ENCODE results near the gene CSGALNACT2.

CSGALNACT2 gene

DNA sequence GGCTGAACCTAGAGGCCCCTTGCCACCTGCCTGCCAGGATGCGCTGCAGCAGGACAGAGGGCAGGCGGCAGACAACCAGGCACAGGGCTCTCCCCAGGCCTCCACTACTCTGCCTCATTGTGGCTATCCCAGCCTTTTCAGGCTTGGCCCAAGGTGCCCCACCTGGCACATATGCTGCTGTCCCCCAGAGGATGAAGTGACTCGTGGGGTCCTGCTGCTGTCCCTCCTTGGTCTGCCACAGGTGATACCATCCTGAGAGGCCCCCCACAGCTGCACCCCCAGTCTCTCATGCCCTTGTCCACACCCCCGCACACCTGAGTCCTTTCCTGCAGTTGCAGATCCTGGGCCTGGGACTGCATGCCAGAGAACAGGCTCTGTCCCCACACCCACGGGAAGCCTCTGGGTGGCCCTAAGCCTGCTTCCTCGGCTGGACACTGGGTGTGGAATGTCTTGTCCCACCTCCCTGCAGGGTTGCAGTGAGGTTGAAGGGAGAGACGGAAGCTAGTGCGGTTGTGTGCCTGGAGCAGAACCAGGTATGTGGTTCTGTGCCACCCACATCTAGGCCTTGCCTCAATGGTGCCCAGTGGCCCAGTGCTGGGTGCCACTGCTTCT lies 73.3 kb downstream of the CSGALNACT2 start:
- Histone ChIP-seq H3K4me2 (no peak overlapping the region), H3K4me3 (IDR thresholded peaks at IDR 0.05; ENCODE audit: insufficient read depth, low read depth, low read length) (no peak overlapping the region), H3K36me3 (ENCODE audit: insufficient read depth) (no peaks in the 10 kb centered on the region), H2AFZ (ENCODE audit: low read depth) (no peak overlapping the region), H3K27me3 (ENCODE audit: insufficient read depth, low read depth) (no peaks in the 10 kb centered on the region), H4K20me1 (ENCODE audit: insufficient read depth) (no peaks in the 10 kb centered on the region), H3K79me2 (ENCODE audit: insufficient read depth, low read depth) (no peaks in the 10 kb centered on the region), H3K9ac (no peak overlapping the region), H3K4me1 (ENCODE audit: low read depth, poor library complexity, severe bottlenecking) (no peaks in the 10 kb centered on the region), H3K27ac (no peak overlapping the region)
- TF ChIP-seq, protein P1, sequence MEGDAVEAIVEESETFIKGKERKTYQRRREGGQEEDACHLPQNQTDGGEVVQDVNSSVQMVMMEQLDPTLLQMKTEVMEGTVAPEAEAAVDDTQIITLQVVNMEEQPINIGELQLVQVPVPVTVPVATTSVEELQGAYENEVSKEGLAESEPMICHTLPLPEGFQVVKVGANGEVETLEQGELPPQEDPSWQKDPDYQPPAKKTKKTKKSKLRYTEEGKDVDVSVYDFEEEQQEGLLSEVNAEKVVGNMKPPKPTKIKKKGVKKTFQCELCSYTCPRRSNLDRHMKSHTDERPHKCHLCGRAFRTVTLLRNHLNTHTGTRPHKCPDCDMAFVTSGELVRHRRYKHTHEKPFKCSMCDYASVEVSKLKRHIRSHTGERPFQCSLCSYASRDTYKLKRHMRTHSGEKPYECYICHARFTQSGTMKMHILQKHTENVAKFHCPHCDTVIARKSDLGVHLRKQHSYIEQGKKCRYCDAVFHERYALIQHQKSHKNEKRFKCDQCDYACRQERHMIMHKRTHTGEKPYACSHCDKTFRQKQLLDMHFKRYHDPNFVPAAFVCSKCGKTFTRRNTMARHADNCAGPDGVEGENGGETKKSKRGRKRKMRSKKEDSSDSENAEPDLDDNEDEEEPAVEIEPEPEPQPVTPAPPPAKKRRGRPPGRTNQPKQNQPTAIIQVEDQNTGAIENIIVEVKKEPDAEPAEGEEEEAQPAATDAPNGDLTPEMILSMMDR (conservative IDR thresholded peaks at IDR 0.05; ENCODE audit: low read depth, low read length), result no peak

DNA sequence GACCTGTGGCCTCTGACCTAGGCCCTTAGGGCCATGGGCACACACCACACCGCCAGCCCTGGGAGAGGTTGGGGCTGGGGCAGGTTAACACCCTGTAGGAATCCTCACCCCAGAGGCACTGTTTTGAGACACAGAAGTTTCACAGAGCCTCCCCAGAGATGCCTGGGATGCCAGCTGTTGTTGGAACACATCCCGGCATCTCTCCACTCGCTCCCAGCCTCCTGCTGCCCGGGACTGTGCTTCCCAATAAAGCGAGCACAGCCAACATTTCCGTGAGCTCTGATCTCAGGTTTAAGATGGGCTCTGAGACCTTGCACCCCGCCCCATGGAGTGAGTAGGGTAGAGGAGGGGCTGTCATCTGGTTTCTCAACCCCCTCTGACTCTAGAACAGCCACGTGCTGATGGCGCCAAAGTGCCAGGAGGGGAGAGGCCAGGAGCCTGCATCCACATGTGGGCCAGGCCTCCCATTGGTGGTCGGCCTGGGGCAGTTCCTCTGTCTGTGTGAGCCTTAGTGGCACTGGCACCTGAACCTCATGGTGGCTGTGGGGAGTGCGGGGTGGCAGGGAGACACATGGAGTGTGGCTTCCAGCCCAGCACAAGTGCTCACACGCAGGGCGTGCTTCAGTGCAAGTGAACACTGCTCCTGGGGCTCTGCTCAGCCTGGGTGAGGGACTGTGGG lies 73.9 kb downstream of the CSGALNACT2 start:
- TF ChIP-seq, protein P1 (conservative IDR thresholded peaks at IDR 0.05; ENCODE audit: low read depth, low read length), result no peak
- H3K27me3 ChIP-seq (ENCODE audit: insufficient read depth, low read depth), result no peaks in the 10 kb centered on the region
- no peaks in the 10 kb centered on the region for H3K79me2 ChIP-seq (ENCODE audit: insufficient read depth, low read depth)
- no peaks in the 10 kb centered on the region for H3K4me1 ChIP-seq (ENCODE audit: low read depth, poor library complexity, severe bottlenecking)
- H2AFZ ChIP-seq (ENCODE audit: low read depth), result no peak overlapping the region
- no peak overlapping the region for H3K27ac ChIP-seq
- H3K9ac ChIP-seq, result no peak overlapping the region
- no peak overlapping the region for H3K4me3 ChIP-seq (IDR thresholded peaks at IDR 0.05; ENCODE audit: insufficient read depth, low read depth, low read length)
- no peaks in the 10 kb centered on the region for H3K36me3 ChIP-seq (ENCODE audit: insufficient read depth)
- H3K4me2 ChIP-seq, result no peak overlapping the region
- no peaks in the 10 kb centered on the region for H4K20me1 ChIP-seq (ENCODE audit: insufficient read depth)

DNA sequence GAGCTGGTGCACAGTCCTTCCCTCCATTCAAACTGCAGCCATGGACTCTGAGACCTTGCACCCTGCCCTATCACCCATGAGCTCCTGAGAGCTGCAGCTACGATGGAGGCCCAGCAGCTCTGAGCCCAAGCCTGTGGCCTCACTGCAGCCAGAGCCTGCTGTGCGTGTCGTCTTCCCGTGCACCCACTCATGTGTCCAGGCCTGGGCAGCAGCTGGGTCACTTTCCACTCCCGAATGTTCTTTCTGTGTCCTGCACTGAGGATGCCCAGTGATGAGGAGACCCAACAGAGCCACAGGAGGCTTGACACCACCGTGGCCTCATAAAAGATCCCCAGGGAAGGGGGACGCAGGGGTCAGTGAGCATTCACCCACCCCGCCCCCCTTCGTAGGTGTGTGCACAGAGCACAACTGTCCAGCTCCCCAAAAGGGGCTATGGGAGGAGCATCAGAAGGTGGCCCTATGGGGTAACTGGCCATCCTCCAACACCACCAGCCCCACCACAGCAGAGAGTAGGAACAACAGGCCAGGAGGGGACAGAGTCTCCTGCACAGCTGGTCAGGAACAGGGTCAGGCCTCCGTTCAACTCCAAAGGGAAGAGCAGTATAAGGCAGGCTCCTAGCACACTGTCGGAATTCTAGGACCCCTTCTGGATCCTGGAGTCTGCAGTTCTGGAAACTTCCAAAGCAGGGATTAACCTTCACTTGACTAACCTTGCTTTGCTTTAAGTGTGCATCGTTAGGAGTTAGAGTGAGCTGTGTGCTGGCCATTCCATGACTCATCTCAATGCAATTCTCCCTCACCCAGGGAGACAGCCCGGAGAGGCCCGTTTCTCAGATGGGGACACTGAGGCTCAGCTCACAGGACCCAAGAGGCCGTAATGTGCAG lies 76.1 kb downstream of the CSGALNACT2 start:
- Histone ChIP-seq H3K27me3 (ENCODE audit: insufficient read depth, low read depth) (no peaks in the 10 kb centered on the region), H3K4me1 (ENCODE audit: low read depth, poor library complexity, severe bottlenecking) (no peaks in the 10 kb centered on the region), H3K4me3 (IDR thresholded peaks at IDR 0.05; ENCODE audit: insufficient read depth, low read depth, low read length) (no peak overlapping the region), H3K4me2 (no peak overlapping the region), H3K9ac (no peak overlapping the region), H2AFZ (ENCODE audit: low read depth) (no peak overlapping the region), H3K36me3 (ENCODE audit: insufficient read depth) (no peaks in the 10 kb centered on the region), H3K79me2 (ENCODE audit: insufficient read depth, low read depth) (no peaks in the 10 kb centered on the region), H3K27ac (no peak overlapping the region), H4K20me1 (ENCODE audit: insufficient read depth) (no peaks in the 10 kb centered on the region)
- TF ChIP-seq, protein P1 (conservative IDR thresholded peaks at IDR 0.05; ENCODE audit: low read depth, low read length), result no peak

DNA sequence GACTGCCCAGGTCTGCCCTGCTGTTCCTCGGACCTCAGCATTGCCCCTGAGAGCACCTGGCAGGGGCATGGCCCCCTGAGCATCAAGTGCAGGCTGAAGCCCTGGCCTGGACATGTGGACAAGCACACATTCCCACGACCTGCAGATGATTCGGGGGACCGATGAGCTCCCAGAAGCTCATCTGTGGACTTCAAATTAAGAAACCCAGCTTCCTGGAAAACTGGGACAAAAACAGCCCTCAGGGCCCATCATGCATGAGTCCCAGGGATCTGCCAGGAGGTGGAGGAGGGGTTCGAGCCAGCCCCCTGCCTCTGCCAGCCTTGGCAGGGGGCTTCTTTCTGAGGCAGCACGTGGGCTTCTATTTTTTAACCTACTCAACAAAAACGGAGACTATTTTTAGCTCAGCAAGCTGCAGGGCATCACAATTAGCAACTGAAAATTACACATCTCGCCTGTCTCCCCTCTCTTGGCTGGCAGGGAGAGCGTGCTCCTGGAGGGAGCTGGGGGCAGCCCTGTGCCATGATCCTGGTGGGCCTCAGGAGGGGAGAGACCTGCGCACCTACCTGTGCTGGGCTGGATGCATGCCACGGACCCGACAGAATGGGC lies 76.8 kb downstream of the CSGALNACT2 start:
- Histone ChIP-seq H2AFZ (ENCODE audit: low read depth) (no peak overlapping the region), H3K27ac (no peak overlapping the region), H3K4me2 (no peak overlapping the region), H4K20me1 (ENCODE audit: insufficient read depth) (no peaks in the 10 kb centered on the region), H3K79me2 (ENCODE audit: insufficient read depth, low read depth) (no peaks in the 10 kb centered on the region), H3K36me3 (ENCODE audit: insufficient read depth) (no peaks in the 10 kb centered on the region), H3K27me3 (ENCODE audit: insufficient read depth, low read depth) (no peaks in the 10 kb centered on the region), H3K9ac (no peak overlapping the region), H3K4me3 (IDR thresholded peaks at IDR 0.05; ENCODE audit: insufficient read depth, low read depth, low read length) (no peak overlapping the region), H3K4me1 (ENCODE audit: low read depth, poor library complexity, severe bottlenecking) (no peaks in the 10 kb centered on the region)
- TF ChIP-seq, protein P1 (conservative IDR thresholded peaks at IDR 0.05; ENCODE audit: low read depth, low read length), result no peak
